ENCODE measurements around the gene KLK8. TPM values are rescaled to one million over a fixed set of nuclear protein-coding genes. Genes with fewer than 3 reads are reported as not detected.

KLK8 gene
- total RNA-seq, 1 donor from 2014 or later = 7.6 TPM

GRCh38 chr19:51034704-51035103 lies 33.3 kb upstream of the KLK8 start, which contains the start of gene KLK12:
Gene KLK12 (minus strand): TSS chr19:51035002. CDS start chr19:51034621, 381 bp downstream.
- no peak for TF ChIP-seq CTCF (IDR thresholded peaks at IDR 0.05; ENCODE audit: insufficient read depth, low read length, severe bottlenecking)
- Histone ChIP-seq H3K27me3 (ENCODE audit: control insufficient read depth, insufficient read depth, low read length) (peaks cover 1% of the 10 kb centered on the region), H3K36me3 (ENCODE audit: control insufficient read depth, insufficient read depth, low read length) (no peaks in the 10 kb centered on the region), H3K4me3 (ENCODE audit: low read depth, low read length) (no peak within 1 kb of the TSS)
- no peak for DNase-seq (ENCODE audit: low read depth)
- no peak for FAIRE-seq

GRCh38 chr19:51031880-51032225 lies 30.4 kb upstream of the KLK8 start:
- Histone ChIP-seq H3K27me3 (ENCODE audit: control insufficient read depth, insufficient read depth, low read length) (peaks cover 1% of the 10 kb centered on the region), H3K36me3 (ENCODE audit: control insufficient read depth, insufficient read depth, low read length) (no peaks in the 10 kb centered on the region), H3K4me3 (ENCODE audit: low read depth, low read length) (no peak overlapping the region)
- no peak for TF ChIP-seq CTCF (IDR thresholded peaks at IDR 0.05; ENCODE audit: insufficient read depth, low read length, severe bottlenecking)
- DNase-seq (ENCODE audit: low read depth) (no peak), FAIRE-seq (no peak)

GRCh38 chr19:51031220-51031879 lies 29.9 kb upstream of the KLK8 start:
- DNase-seq (ENCODE audit: low read depth) = no peak
- no peaks in the 10 kb centered on the region for H3K36me3 ChIP-seq (ENCODE audit: control insufficient read depth, insufficient read depth, low read length)
- FAIRE-seq = no peak
- TF ChIP-seq CTCF (IDR thresholded peaks at IDR 0.05; ENCODE audit: insufficient read depth, low read length, severe bottlenecking) = no peak
- H3K4me3 ChIP-seq (ENCODE audit: low read depth, low read length) = no peak overlapping the region
- peaks cover 2% of the 10 kb centered on the region for H3K27me3 ChIP-seq (ENCODE audit: control insufficient read depth, insufficient read depth, low read length)

- Histone ChIP-seq H3K36me3 (ENCODE audit: control insufficient read depth, insufficient read depth, low read length) (no peaks in the 10 kb centered on the region), H3K27me3 (ENCODE audit: control insufficient read depth, insufficient read depth, low read length) (peaks cover 4% of the 10 kb centered on the region), H3K4me3 (ENCODE audit: low read depth, low read length) (no peak overlapping the region)
Observed at GRCh38 chr19:51030631-51031030, 29.2 kb upstream of the KLK8 start.

GRCh38 chr19:51029718-51030117 lies 28.3 kb upstream of the KLK8 start:
- FAIRE-seq = no peak

More at GRCh38 chr19:51030631-51031030, 29.2 kb upstream of the KLK8 start:
- no peak for DNase-seq (ENCODE audit: low read depth)
- no peak for TF ChIP-seq CTCF (IDR thresholded peaks at IDR 0.05; ENCODE audit: insufficient read depth, low read length, severe bottlenecking)
- FAIRE-seq = no peak

More at GRCh38 chr19:51029718-51030117, 28.3 kb upstream of the KLK8 start:
- Histone ChIP-seq H3K4me3 (ENCODE audit: low read depth, low read length) (no peak overlapping the region), H3K36me3 (ENCODE audit: control insufficient read depth, insufficient read depth, low read length) (no peaks in the 10 kb centered on the region), H3K27me3 (ENCODE audit: control insufficient read depth, insufficient read depth, low read length) (peaks cover 4% of the 10 kb centered on the region)
- no peak for DNase-seq (ENCODE audit: low read depth)
- no peak for TF ChIP-seq CTCF (IDR thresholded peaks at IDR 0.05; ENCODE audit: insufficient read depth, low read length, severe bottlenecking)
